Epithelial cell of prostate (primary cell): ENCODE results near the gene FOXD2.

ENCODE experiments used
- DNase-seq: peaks from one replicate; pipeline ENCODE4 v3.0.0-alpha.2; 2011; ENCODE audit warnings: low read depth, low spot score
- H3K27ac ChIP-seq: fragments of 450-650 bp; 2 replicates; pipeline ENCODE4 v1.5.1; 2017; ENCODE audit warnings: mild to moderate bottlenecking

Gene FOXD2

DNA sequence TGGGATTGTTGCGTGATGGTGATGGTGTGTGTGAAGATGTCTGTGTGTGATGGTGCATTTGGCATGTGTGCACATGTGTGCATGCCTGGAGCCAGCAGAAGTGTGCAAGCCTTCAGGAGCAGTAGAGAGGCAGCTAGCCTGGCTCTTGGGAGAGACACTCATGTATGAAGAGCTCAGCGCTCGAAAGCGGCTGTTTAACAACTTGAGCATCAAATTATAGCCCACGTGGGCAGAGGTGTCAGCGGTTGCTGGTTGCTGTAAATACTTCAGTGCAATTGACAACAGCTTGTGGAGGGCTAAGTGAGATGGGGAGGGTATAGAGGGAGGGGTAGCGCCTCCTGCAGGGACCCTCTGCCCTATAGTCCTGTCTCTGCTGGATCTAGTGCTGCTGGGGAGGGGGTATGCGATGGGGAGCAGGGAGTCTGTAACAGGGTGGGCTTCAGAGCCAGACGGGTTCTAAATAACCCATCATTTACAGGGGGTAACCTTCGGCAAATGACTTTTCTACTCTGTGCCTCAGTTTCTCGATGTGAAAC is 21.5 kb downstream of the FOXD2 start:
- DNase-seq, result no peak

GRCh38 chr1:47460040-47460439 is 22.2 kb downstream of the FOXD2 start:
- H3K27ac ChIP-seq, result no peak overlapping the region
- DNase-seq, result no peak

More for the DNA sequence above, 21.5 kb downstream of the FOXD2 start:
- no peak overlapping the region for H3K27ac ChIP-seq

DNA sequence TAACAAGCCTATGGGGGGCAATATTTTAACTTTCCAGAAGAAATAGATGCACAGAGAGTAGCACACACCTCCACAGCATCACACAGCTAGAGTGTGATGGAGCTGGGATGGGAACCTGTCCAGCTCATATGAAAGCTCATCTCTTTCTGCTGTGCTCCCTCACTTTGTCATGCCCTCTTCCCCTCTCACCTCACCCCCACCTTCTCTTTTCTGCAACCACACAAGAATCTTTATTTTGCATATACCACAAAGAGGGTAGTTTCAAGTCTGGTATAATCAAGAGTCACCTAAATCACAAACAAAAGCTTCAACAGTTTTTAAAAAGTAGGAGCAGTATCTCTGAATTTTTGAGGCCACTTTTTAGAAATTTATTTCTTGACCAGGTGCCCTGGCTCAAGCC is 22.6 kb downstream of the FOXD2 start:
- no peak overlapping the region for H3K27ac ChIP-seq
- no peak for DNase-seq

GRCh38 chr1:47465605-47466004 is 27.8 kb downstream of the FOXD2 start:
- no peak for DNase-seq
- H3K27ac ChIP-seq, result no peak overlapping the region

DNA sequence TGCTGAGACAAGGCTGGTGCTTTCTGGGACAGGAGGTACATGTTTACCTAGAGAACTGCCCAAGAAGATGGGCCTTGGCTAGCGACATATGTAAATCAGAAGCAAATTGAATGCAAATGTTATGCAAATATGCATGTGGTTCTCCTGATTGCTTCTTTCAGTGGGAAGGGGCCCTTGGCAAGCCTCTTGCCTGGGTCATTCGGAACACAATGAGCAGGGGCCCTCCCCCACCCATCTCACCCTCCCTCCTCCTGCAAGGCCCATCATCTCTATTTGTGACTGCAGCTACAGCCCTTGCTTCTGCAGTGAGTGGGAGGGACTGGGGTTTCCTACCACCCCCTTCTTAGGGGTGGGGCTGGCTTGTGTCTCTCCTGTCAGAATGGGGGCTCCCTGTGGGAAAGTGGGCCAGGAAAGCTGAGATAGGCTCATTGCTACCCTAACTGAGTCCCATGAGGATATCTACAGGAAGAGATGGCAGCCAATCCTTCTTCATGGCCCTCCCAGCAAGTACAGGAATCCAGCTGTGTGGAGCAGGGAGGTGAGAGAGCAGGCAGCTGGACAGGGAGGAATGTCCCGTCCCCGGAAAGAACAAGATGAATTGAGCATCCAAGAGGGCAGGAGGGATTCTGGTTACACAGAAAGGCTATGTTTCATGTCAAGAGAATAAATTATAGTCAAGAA is 31.0 kb downstream of the FOXD2 start:
- no peak overlapping the region for H3K27ac ChIP-seq
- DNase-seq, result no peak

- no peak overlapping the region for H3K27ac ChIP-seq
- DNase-seq, result no peak
These were observed 31.5 kb downstream of the FOXD2 start for GRCh38 chr1:47469390-47469759.

DNA sequence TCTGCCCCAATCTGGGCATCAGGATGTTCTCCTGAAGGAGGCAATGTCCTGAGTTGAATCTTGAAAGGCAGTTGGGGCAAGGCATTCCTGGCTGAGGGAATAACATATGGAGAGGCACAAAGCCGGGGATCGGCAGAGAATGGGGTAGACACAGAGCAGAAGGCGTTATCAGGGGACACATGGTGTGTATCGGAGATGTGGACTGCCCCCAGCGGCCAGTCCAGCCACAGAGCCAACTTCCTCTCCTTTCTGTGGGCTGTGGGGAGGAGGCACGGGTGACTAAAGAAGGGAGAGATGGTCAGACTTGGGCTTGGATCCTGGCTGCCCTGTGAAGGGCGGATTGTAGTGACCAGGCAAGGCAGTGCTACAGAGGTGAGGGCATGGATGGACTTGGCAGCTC is 32.1 kb downstream of the FOXD2 start:
- DNase-seq, result no peak
- H3K27ac ChIP-seq, result no peak overlapping the region

GRCh38 chr1:47471163-47471562 is 33.3 kb downstream of the FOXD2 start:
- no peak overlapping the region for H3K27ac ChIP-seq
- DNase-seq, result no peak

DNA sequence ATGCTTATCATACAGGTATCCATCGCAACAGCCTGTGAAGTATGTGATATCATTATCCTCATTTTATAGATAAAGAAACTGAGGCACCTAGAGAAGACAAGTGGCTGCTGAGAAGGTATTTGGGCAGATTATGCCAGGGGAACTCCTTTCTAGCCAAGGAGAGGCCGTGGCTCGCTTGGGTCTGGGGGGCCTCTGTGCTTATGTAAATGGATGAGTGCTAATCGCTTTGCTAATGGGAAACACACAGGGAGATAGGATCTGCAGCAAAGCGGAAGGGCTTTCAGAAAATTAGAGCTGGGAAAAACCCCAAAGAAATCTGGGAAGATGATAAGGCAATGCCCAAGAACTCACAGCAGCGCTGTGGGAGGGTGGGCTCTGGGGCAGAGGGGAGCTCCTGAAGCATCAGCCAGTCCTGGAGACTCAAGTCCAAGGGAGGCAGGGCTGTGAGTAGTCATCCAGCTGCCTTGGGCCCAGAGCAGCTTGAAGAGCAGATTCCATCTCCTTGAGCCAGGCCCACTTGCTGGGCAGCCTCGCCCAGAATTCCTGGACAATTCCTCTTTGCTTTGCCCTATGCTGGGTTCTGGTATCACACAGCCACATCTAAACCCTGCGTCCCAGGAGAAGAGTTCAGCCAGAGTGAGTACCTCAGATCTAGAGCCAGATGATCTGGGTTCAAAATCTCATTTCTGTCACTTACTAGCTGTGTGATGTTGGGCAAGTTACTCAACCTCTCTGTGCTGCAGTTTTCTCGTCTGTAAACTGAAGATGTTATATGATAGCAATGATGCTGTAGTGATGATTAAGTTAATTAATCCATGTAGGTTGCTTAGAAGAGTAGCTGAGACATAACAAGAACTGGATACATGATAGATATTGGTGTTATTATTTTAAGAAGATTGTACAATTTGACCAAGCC is 36.7 kb downstream of the FOXD2 start:
- no peak overlapping the region for H3K27ac ChIP-seq
- DNase-seq, result no peak

- no peak overlapping the region for H3K27ac ChIP-seq
- DNase-seq, result no peak
These were observed 39.8 kb downstream of the FOXD2 start for GRCh38 chr1:47477595-47478080.

DNA sequence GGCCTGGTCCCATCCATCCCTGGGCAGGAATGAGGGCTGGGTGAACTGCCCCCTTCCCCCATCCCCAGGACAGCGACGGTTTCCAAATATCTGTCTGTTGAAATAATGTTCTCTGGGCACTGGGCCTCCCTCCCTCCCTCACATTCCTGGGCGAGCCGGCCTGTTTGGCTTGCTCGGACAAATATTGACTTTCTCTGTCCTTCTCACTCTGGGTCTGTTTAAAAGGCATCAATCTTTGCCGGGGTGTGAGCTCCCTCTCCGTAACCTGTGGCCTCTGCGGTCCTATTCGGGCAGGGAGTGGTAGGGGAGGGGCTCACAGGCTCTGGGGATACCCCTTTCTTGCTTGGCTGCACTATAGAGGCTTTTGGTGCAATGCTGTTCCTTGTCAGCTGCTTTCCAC is 40.2 kb downstream of the FOXD2 start:
- no peak for DNase-seq
- no peak overlapping the region for H3K27ac ChIP-seq

DNA sequence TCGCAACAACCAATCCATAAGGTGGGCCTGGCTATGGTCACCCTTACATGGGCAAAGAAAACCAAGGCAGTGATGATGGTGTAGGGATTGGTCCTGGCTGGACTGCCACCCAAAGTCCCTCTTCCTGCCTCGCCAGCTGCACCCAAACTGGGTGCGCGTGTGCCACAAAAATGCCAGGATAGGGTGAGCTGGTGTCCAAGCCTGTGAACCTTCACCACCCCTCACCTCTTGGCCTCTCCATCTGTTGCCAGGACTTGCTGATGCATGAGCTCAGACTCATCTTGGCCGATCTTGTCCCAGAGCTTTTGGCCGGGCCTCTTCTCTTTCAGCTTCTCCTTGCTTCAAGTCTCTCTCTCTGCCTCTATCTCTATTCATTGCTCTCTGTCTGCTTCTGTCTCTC is 41.8 kb downstream of the FOXD2 start:
- no peak overlapping the region for H3K27ac ChIP-seq
- DNase-seq, result no peak

GRCh38 chr1:47481936-47482335 is 44.1 kb downstream of the FOXD2 start:
- no peak overlapping the region for H3K27ac ChIP-seq
- no peak for DNase-seq

GRCh38 chr1:47482786-47483185 is 44.9 kb downstream of the FOXD2 start:
- DNase-seq, result no peak
- H3K27ac ChIP-seq, result no peak overlapping the region

- no peak for DNase-seq
- no peak overlapping the region for H3K27ac ChIP-seq
These were observed 45.8 kb downstream of the FOXD2 start for GRCh38 chr1:47483651-47484050.

- DNase-seq, result no peak
- no peak overlapping the region for H3K27ac ChIP-seq
These were observed 48.0 kb downstream of the FOXD2 start for GRCh38 chr1:47485817-47486216.

DNA sequence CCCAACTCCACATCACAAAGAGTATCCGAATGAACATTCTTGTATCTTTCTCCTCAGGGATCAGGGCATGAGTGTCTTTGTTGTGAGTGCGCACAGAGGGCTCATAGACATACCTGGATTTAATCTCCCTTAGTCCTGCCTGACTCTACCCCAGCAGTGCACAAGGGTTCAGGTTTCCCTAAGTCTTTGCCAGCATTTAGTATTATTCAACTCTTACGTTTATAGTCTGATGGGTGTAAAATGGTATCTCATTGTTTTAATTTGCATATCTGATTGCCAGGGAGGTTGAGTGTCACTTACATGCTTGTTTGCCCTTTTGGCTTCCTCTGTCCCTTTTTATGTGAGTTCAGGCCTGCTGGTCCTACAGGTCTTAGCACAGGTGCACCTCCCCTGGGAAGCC is 49.5 kb downstream of the FOXD2 start:
- H3K27ac ChIP-seq, result no peak overlapping the region
- no peak for DNase-seq

GRCh38 chr1:47487850-47488450 is 50.1 kb downstream of the FOXD2 start:
- H3K27ac ChIP-seq, result no peak overlapping the region
- DNase-seq, result no peak
